Measurements from ENCODE around the gene GBP1.

DNA sequence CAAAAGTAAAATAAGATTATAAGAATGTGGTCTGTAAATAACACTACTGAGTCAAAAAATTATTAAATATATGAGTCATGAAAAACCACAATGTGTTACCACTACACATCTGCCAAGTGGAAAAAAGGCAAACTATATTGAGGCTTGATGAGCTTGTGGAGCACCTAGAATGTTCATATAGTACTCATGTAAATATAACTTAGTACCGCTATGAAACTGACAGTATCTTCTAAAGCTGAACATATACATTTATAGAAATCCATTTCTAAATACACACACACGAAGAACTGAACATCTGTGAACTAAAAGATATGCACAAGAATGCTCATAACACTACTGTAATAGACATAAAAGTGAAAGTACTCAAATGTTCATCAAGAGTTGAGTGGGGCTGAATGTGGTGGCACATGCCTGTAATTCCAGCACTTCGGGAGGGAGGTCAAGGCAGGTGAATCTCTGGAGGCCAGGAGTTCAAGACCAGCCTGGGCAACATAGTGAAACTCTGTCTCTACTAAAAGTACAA lies 23.8 kb downstream of the GBP1 start:
- TF ChIP-seq, protein P1, sequence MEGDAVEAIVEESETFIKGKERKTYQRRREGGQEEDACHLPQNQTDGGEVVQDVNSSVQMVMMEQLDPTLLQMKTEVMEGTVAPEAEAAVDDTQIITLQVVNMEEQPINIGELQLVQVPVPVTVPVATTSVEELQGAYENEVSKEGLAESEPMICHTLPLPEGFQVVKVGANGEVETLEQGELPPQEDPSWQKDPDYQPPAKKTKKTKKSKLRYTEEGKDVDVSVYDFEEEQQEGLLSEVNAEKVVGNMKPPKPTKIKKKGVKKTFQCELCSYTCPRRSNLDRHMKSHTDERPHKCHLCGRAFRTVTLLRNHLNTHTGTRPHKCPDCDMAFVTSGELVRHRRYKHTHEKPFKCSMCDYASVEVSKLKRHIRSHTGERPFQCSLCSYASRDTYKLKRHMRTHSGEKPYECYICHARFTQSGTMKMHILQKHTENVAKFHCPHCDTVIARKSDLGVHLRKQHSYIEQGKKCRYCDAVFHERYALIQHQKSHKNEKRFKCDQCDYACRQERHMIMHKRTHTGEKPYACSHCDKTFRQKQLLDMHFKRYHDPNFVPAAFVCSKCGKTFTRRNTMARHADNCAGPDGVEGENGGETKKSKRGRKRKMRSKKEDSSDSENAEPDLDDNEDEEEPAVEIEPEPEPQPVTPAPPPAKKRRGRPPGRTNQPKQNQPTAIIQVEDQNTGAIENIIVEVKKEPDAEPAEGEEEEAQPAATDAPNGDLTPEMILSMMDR (IDR thresholded peaks at IDR 0.05 in 8 of 11, conservative IDR thresholded peaks at IDR 0.05 in 3 of 11): no peak
- TF ChIP-seq POLR2A (IDR thresholded peaks at IDR 0.05): no peak
- TF ChIP-seq POLR2AphosphoS5 (IDR thresholded peaks at IDR 0.05): no peak
